ENCODE data around the gene SHROOM3. TPM values are rescaled to one million over a fixed set of nuclear protein-coding genes. Genes with fewer than 3 reads are reported as not detected.

Gene SHROOM3
- total and polyA plus RNA-seq, 2 of the 13 experiments (the other 11 are each of a cell fraction or from before 2014, with no cell fraction given), result 0.01 TPM; not detected in 1

DNA sequence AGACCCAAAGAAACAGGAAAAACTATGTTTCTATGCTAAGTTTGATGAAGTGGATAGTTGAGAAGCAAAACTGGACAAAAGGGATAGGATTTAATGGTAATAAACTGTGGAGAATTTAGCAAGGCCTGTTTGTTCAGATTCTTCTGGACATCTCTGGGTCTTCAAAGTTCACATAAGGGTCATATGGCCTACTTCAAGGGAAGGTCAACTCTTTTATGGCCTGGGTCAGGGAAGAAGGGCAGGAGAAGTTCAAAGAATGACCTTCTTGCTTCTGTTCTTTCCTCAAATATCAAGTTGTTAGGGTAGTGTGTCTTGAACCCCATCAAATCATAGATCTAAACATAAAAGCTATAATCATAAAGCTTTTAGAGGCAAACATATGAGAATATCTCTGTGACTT lies 360.2 kb downstream of the SHROOM3 start (continued):
- TF ChIP-seq, protein P1, sequence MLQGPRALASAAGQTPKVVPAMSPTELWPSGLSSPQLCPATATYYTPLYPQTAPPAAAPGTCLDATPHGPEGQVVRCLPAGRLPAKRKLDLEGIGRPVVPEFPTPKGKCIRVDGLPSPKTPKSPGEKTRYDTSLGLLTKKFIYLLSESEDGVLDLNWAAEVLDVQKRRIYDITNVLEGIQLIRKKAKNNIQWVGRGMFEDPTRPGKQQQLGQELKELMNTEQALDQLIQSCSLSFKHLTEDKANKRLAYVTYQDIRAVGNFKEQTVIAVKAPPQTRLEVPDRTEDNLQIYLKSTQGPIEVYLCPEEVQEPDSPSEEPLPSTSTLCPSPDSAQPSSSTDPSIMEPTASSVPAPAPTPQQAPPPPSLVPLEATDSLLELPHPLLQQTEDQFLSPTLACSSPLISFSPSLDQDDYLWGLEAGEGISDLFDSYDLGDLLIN (CRISPR knock-in tag; IDR thresholded peaks at IDR 0.05; ENCODE audit: borderline replicate concordance), result no peak
- no peak for TF ChIP-seq FOSL2 (CRISPR knock-in tag; IDR thresholded peaks at IDR 0.05)
- no peak for TF ChIP-seq HNF4A (CRISPR knock-in tag; IDR thresholded peaks at IDR 0.05)
- TF ChIP-seq, protein P2, sequence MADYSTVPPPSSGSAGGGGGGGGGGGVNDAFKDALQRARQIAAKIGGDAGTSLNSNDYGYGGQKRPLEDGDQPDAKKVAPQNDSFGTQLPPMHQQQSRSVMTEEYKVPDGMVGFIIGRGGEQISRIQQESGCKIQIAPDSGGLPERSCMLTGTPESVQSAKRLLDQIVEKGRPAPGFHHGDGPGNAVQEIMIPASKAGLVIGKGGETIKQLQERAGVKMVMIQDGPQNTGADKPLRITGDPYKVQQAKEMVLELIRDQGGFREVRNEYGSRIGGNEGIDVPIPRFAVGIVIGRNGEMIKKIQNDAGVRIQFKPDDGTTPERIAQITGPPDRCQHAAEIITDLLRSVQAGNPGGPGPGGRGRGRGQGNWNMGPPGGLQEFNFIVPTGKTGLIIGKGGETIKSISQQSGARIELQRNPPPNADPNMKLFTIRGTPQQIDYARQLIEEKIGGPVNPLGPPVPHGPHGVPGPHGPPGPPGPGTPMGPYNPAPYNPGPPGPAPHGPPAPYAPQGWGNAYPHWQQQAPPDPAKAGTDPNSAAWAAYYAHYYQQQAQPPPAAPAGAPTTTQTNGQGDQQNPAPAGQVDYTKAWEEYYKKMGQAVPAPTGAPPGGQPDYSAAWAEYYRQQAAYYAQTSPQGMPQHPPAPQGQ (CRISPR knock-in tag; IDR thresholded peaks at IDR 0.05; ENCODE audit: borderline replicate concordance), result no peak
- TF ChIP-seq, protein P3, sequence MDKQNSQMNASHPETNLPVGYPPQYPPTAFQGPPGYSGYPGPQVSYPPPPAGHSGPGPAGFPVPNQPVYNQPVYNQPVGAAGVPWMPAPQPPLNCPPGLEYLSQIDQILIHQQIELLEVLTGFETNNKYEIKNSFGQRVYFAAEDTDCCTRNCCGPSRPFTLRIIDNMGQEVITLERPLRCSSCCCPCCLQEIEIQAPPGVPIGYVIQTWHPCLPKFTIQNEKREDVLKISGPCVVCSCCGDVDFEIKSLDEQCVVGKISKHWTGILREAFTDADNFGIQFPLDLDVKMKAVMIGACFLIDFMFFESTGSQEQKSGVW (CRISPR knock-in tag; IDR thresholded peaks at IDR 0.05; ENCODE audit: borderline replicate concordance), result no peak

DNA sequence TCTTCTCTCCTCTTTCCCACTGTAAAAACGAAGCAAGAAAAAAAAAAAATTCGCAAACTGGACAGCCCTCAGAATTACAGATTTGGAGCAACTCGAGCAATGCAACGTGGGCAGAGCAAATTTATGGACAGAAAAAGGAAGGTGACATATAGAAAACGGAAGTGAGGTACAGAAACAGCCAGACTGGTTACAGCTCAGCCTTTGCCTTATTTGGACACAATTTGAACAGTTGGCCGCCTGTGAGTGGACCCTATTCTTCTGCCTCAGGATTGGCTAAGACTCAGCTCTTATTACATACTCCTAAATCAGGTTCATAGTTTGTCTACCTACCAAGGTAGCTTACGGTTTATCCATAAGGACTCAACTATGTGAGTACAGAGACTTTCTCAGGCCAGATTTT lies 364.1 kb downstream of the SHROOM3 start:
- ChIA-PET POLR2A (interaction anchor here (1.1 kb wide), 1 partner anchor 33 kb away, joined by 3 read pairs; no protein-coding TSS in a partner anchor), CTCF (ENCODE audit: low intra/inter-chr PET ratio, low total read pairs) (no interaction called here)
- TF ChIP-seq ZNF432 (CRISPR knock-in tag; IDR thresholded peaks at IDR 0.05; ENCODE audit: borderline replicate concordance) (no peak), SRF (IDR thresholded peaks at IDR 0.05; ENCODE audit: low read depth, low read length) (peak; percentile 70)
- H2AFZ ChIP-seq (ENCODE audit: low read length), result no peak overlapping the region
- H3K27ac ChIP-seq (ENCODE audit: extremely low read length, insufficient read depth, low read length), result no peak overlapping the region
- H3K27me3 ChIP-seq (ENCODE audit: control insufficient read depth in 1 of 2, insufficient read depth in 2 of 2, low read length in 2 of 2), result peaks cover 1 to 14% of the 10 kb centered on the region in 2 experiments; a peak in 1 of 5 replicates
- ATAC-seq (no peak), FAIRE-seq (no peak), DNase-seq (ENCODE audit: low spot score) (no peak)
- H3K9me3 ChIP-seq (ENCODE audit: low read length), result no peaks in the 10 kb centered on the region
- H3K79me2 ChIP-seq (ENCODE audit: insufficient read depth, low read length), result no peaks in the 10 kb centered on the region
- BruUV-seq (replicated peaks), result no TSS peak
- no peak overlapping the region for H3K9ac ChIP-seq (ENCODE audit: insufficient read depth, low read depth, low read length)
- 19% methylated on average over 7 of the region's 7 CpGs for WGBS (ENCODE audit: low lambda C conversion rate)
- in situ Hi-C loops (cut with HindIII; ENCODE audit: extremely low pct_ligation_motif_present, low pct_unique_long_range_greater_than_20kb) (no loop called here), intact Hi-C loops (cut with micrococcal nuclease; ENCODE audit: unreplicated experiment) (no loop called here)
- H4K20me1 ChIP-seq (ENCODE audit: insufficient read depth, low read length), result no peaks in the 10 kb centered on the region
- no peaks in the 10 kb centered on the region for H3K36me3 ChIP-seq (replicated peaks in 1 of 2; ENCODE audit: control insufficient read depth in 1 of 2, insufficient read depth in 2 of 2, low read length in 2 of 2)
- H3K4me3 ChIP-seq (replicated peaks in 1 of 3; ENCODE audit: insufficient read depth in 1 of 3, low read depth in 2 of 3, low read length in 3 of 3), result no peak overlapping the region
- no peaks in the 10 kb centered on the region for H3K4me1 ChIP-seq (ENCODE audit: insufficient read depth, low read length)
- no peak overlapping the region for H3K4me2 ChIP-seq (ENCODE audit: low read depth, low read length)

Measured in HepG2 (cell line).